ENCODE measurements around the gene CERKL. TPM values are rescaled to one million over a fixed set of nuclear protein-coding genes. Genes with fewer than 3 reads are reported as not detected.

Gene CERKL
- total RNA-seq, 1 donor from 2014 or later: not detected

- no peaks in the 10 kb centered on the region for H3K36me3 ChIP-seq
- no peaks in the 10 kb centered on the region for H3K4me1 ChIP-seq
- no peak for TF ChIP-seq CTCF (IDR thresholded peaks at IDR 0.05)
- no peak for DNase-seq (ENCODE audit: low spot score in 2 of 2)
- no peak overlapping the region for H3K4me3 ChIP-seq
- H3K27me3 ChIP-seq: no peaks in the 10 kb centered on the region
- no peak overlapping the region for H3K27ac ChIP-seq
- intact Hi-C loops (cut with DNase I): no loop called here
- H3K9me3 ChIP-seq: no peaks in the 10 kb centered on the region
Observed at GRCh38 chr2:181673173-181673572, 16.3 kb upstream of the CERKL start.

- intact Hi-C loops (cut with DNase I): no loop called here
- no peak for TF ChIP-seq CTCF (IDR thresholded peaks at IDR 0.05)
- H3K36me3 ChIP-seq: no peaks in the 10 kb centered on the region
- no peak overlapping the region for H3K4me3 ChIP-seq
- no peaks in the 10 kb centered on the region for H3K27me3 ChIP-seq
- no peak for DNase-seq (ENCODE audit: low spot score in 2 of 2)
- H3K4me1 ChIP-seq: no peaks in the 10 kb centered on the region
- no peak overlapping the region for H3K27ac ChIP-seq
- no peaks in the 10 kb centered on the region for H3K9me3 ChIP-seq
Observed at GRCh38 chr2:181672255-181673008, 15.5 kb upstream of the CERKL start.

GRCh38 chr2:181670632-181671031 is 13.7 kb upstream of the CERKL start:
- DNase-seq (ENCODE audit: low spot score in 2 of 2): no peak
- Histone ChIP-seq H3K27me3 (no peaks in the 10 kb centered on the region), H3K9me3 (no peaks in the 10 kb centered on the region), H3K36me3 (no peaks in the 10 kb centered on the region), H3K27ac (no peak overlapping the region), H3K4me3 (no peak overlapping the region), H3K4me1 (no peaks in the 10 kb centered on the region)
- TF ChIP-seq CTCF (IDR thresholded peaks at IDR 0.05): no peak
- intact Hi-C loops (cut with DNase I): no loop called here

GRCh38 chr2:181667234-181667633 is 10.3 kb upstream of the CERKL start:
- no peak overlapping the region for H3K27ac ChIP-seq
- no peaks in the 10 kb centered on the region for H3K36me3 ChIP-seq
- no peak for TF ChIP-seq CTCF (IDR thresholded peaks at IDR 0.05)
- intact Hi-C loops (cut with DNase I): no loop called here
- no peak for DNase-seq (ENCODE audit: low spot score in 2 of 2)
- H3K4me1 ChIP-seq: no peaks in the 10 kb centered on the region
- no peak overlapping the region for H3K4me3 ChIP-seq
- no peaks in the 10 kb centered on the region for H3K27me3 ChIP-seq
- no peaks in the 10 kb centered on the region for H3K9me3 ChIP-seq

GRCh38 chr2:181662287-181662686 is 5.4 kb upstream of the CERKL start:
- Histone ChIP-seq H3K9me3 (no peaks in the 10 kb centered on the region), H3K36me3 (no peaks in the 10 kb centered on the region), H3K4me1 (no peaks in the 10 kb centered on the region), H3K27me3 (no peaks in the 10 kb centered on the region), H3K4me3 (no peak overlapping the region), H3K27ac (no peak overlapping the region)
- TF ChIP-seq CTCF (IDR thresholded peaks at IDR 0.05): no peak
- intact Hi-C loops (cut with DNase I): no loop called here
- DNase-seq (ENCODE audit: low spot score in 2 of 2): no peak

GRCh38 chr2:181660181-181660580 is 3.3 kb upstream of the CERKL start:
- H3K9me3 ChIP-seq: no peaks in the 10 kb centered on the region
- H3K4me3 ChIP-seq: no peak overlapping the region
- no peaks in the 10 kb centered on the region for H3K4me1 ChIP-seq
- DNase-seq (ENCODE audit: low spot score in 2 of 2): no peak
- no peaks in the 10 kb centered on the region for H3K27me3 ChIP-seq
- TF ChIP-seq CTCF (IDR thresholded peaks at IDR 0.05): no peak
- H3K27ac ChIP-seq: no peak overlapping the region
- intact Hi-C loops (cut with DNase I): no loop called here
- H3K36me3 ChIP-seq: no peaks in the 10 kb centered on the region
